Measurements from ENCODE around the gene CTNND1. TPM values are rescaled to one million over a fixed set of nuclear protein-coding genes. Genes with fewer than 3 reads are reported as not detected.
A peak's percentile ranks its signal among the peaks of the same experiment; 100 is the strongest.

Gene CTNND1
- total and polyA plus RNA-seq, 2 experiments from 2014 or later: 66.9 to 101 TPM

- H3K4me1 ChIP-seq (ENCODE audit: insufficient read depth): peaks cover 51% of the 10 kb centered on the region
- H3K9me2 ChIP-seq (ENCODE audit: insufficient read depth): no peaks in the 10 kb centered on the region
- in situ Hi-C loops (cut with MboI): no loop called here
- H3K36me3 ChIP-seq (ENCODE audit: low read depth): 0 out of 2 replicates have a peak, but pooled peaks cover 3% of the 10 kb centered on the region
- TF ChIP-seq EZH2phosphoT487 (IDR thresholded peaks at IDR 0.05; ENCODE audit: insufficient read depth, low read depth): no peak
- TF ChIP-seq EZH2 (IDR thresholded peaks at IDR 0.05; ENCODE audit: insufficient read depth, poor library complexity, severe bottlenecking): no peak
- H3K4me3 ChIP-seq: peak overlapping the region; percentile 58
- peak overlapping the region; percentile 87 for H3K4me2 ChIP-seq (ENCODE audit: unreplicated experiment)
- no peaks in the 10 kb centered on the region for H3K27me3 ChIP-seq (replicated peaks; ENCODE audit: insufficient read depth)
- no peaks in the 10 kb centered on the region for H3K9me3 ChIP-seq (ENCODE audit: low read depth)
- H3K79me2 ChIP-seq (ENCODE audit: insufficient read depth): peaks cover 97% of the 10 kb centered on the region
- 23 to 35% methylated on average over 1 of the region's 1 CpG for WGBS, 2 experiments (ENCODE audit: low coverage in 1 of 2, low lambda C conversion rate in 2 of 2, missing lambda C conversion rate in 2 of 2)
- H3F3A ChIP-seq (ENCODE audit: insufficient read depth): peaks cover 60% of the 10 kb centered on the region
- H3K27ac ChIP-seq: peak overlapping the region; percentile 93
- peaks cover 30% of the 10 kb centered on the region; the same call in 1 of the 2 replicates for H4K20me1 ChIP-seq (ENCODE audit: insufficient read depth)
- H3K9ac ChIP-seq: peak overlapping the region; percentile 79
- DNase-seq: peak; percentile 76
- H2AFZ ChIP-seq: no peak overlapping the region
Observed at GRCh38 chr11:57779276-57779675, 17.7 kb downstream of the CTNND1 start.

- no peak for TF ChIP-seq EZH2 (IDR thresholded peaks at IDR 0.05; ENCODE audit: insufficient read depth, poor library complexity, severe bottlenecking)
- no peak for TF ChIP-seq EZH2phosphoT487 (IDR thresholded peaks at IDR 0.05; ENCODE audit: insufficient read depth, low read depth)
- WGBS, 2 experiments (ENCODE audit: low coverage in 1 of 2, low lambda C conversion rate in 2 of 2, missing lambda C conversion rate in 2 of 2): 92 to 100% methylated on average over 3 of the region's 3 CpGs
- H3K27ac ChIP-seq: peak overlapping the region; percentile 28
Observed at GRCh38 chr11:57781529-57781943, 19.9 kb downstream of the CTNND1 start.

GRCh38 chr11:57785072-57785471 lies 23.5 kb downstream of the CTNND1 start:
- H3F3A ChIP-seq (ENCODE audit: insufficient read depth): 0 out of 2 replicates have a peak, but pooled peaks cover 24% of the 10 kb centered on the region
- H3K9me2 ChIP-seq (ENCODE audit: insufficient read depth): no peaks in the 10 kb centered on the region
- DNase-seq: no peak
- 97 to 100% methylated on average over 2 of the region's 2 CpGs for WGBS, 2 experiments (ENCODE audit: low coverage in 1 of 2, low lambda C conversion rate in 2 of 2, missing lambda C conversion rate in 2 of 2)
- H2AFZ ChIP-seq: no peak overlapping the region
- H3K27me3 ChIP-seq (replicated peaks; ENCODE audit: insufficient read depth): no peaks in the 10 kb centered on the region
- peaks cover 19% of the 10 kb centered on the region for H3K4me1 ChIP-seq (ENCODE audit: insufficient read depth)
- peaks cover 29% of the 10 kb centered on the region for H4K20me1 ChIP-seq (ENCODE audit: insufficient read depth)
- no peak for TF ChIP-seq EZH2 (IDR thresholded peaks at IDR 0.05; ENCODE audit: insufficient read depth, poor library complexity, severe bottlenecking)
- no peak for TF ChIP-seq EZH2phosphoT487 (IDR thresholded peaks at IDR 0.05; ENCODE audit: insufficient read depth, low read depth)
- H3K36me3 ChIP-seq (ENCODE audit: low read depth): peaks cover 7% of the 10 kb centered on the region; the same call in 1 of the 2 replicates
- H3K9me3 ChIP-seq (ENCODE audit: low read depth): no peaks in the 10 kb centered on the region
- H3K79me2 ChIP-seq (ENCODE audit: insufficient read depth): peaks cover 100% of the 10 kb centered on the region
- no peak overlapping the region for H3K27ac ChIP-seq
- no peak overlapping the region for H3K4me3 ChIP-seq
- H3K4me2 ChIP-seq (ENCODE audit: unreplicated experiment): no peak overlapping the region
- no peak overlapping the region for H3K9ac ChIP-seq
- in situ Hi-C loops (cut with MboI): no loop called here

More at GRCh38 chr11:57781529-57781943, 19.9 kb downstream of the CTNND1 start:
- Histone ChIP-seq H3K27me3 (replicated peaks; ENCODE audit: insufficient read depth) (no peaks in the 10 kb centered on the region), H3K4me2 (ENCODE audit: unreplicated experiment) (no peak overlapping the region), H3K9me2 (ENCODE audit: insufficient read depth) (no peaks in the 10 kb centered on the region), H3K9ac (no peak overlapping the region), H3F3A (ENCODE audit: insufficient read depth) (peaks cover 56% of the 10 kb centered on the region), H4K20me1 (ENCODE audit: insufficient read depth) (peaks cover 29% of the 10 kb centered on the region), H3K79me2 (ENCODE audit: insufficient read depth) (peaks cover 97% of the 10 kb centered on the region), H3K36me3 (ENCODE audit: low read depth) (0 out of 2 replicates have a peak, but pooled peaks cover 3% of the 10 kb centered on the region), H3K9me3 (ENCODE audit: low read depth) (no peaks in the 10 kb centered on the region), H3K4me3 (no peak overlapping the region), H3K4me1 (ENCODE audit: insufficient read depth) (peaks cover 42% of the 10 kb centered on the region), H2AFZ (no peak overlapping the region)
- DNase-seq: no peak
- in situ Hi-C loops (cut with MboI): no loop called here

GRCh38 chr11:57786436-57786835 lies 24.8 kb downstream of the CTNND1 start:
- Histone ChIP-seq H3K27ac (peak overlapping the region; percentile 14; the same call in 1 of the 2 replicates), H3K4me1 (ENCODE audit: insufficient read depth) (peaks cover 16% of the 10 kb centered on the region), H3K27me3 (replicated peaks; ENCODE audit: insufficient read depth) (no peaks in the 10 kb centered on the region), H3F3A (ENCODE audit: insufficient read depth) (0 out of 2 replicates have a peak, but pooled peaks cover 11% of the 10 kb centered on the region), H2AFZ (no peak overlapping the region), H3K79me2 (ENCODE audit: insufficient read depth) (peaks cover 100% of the 10 kb centered on the region), H3K36me3 (ENCODE audit: low read depth) (peaks cover 4% of the 10 kb centered on the region; the same call in 1 of the 2 replicates), H3K4me3 (no peak overlapping the region), H4K20me1 (ENCODE audit: insufficient read depth) (peaks cover 26% of the 10 kb centered on the region), H3K9ac (no peak overlapping the region), H3K9me3 (ENCODE audit: low read depth) (no peaks in the 10 kb centered on the region), H3K4me2 (ENCODE audit: unreplicated experiment) (no peak overlapping the region), H3K9me2 (ENCODE audit: insufficient read depth) (no peaks in the 10 kb centered on the region)
- no peak for TF ChIP-seq EZH2 (IDR thresholded peaks at IDR 0.05; ENCODE audit: insufficient read depth, poor library complexity, severe bottlenecking)
- 87 to 90% methylated on average over 4 of the region's 4 CpGs for WGBS, 2 experiments (ENCODE audit: low coverage in 1 of 2, low lambda C conversion rate in 2 of 2, missing lambda C conversion rate in 2 of 2)
- no peak for DNase-seq
- in situ Hi-C loops (cut with MboI): no loop called here

Measured in GM23248 (cell line).